NCI-H460 (cell line): ENCODE data around the gene ZNF649. TPM values are rescaled to one million over a fixed set of nuclear protein-coding genes. Genes with fewer than 3 reads are reported as not detected.
"Not testable (repeated sequence)": the region's sequence is repeated elsewhere in the genome, so short reads cannot be mapped to it uniquely, and the experiment has no call there.

ENCODE experiments used
- DNase-seq: peaks from one replicate; pipeline ENCODE4 v3.0.0-alpha.2; 2016; ENCODE audit warnings: low read depth; ENCODE audit errors: extremely low read depth
- polyA plus RNA-seq: library from polyadenylated mRNA; depleted of rRNA; stranded (reverse); fragments of >200 nt; gene quantifications from 2 replicates; pipeline ENCODE4 v1.2.3, GENCODE V29; 2014; cell fraction: nucleus; rRNA removed
- total RNA-seq: library from RNA; depleted of rRNA; stranded (reverse); fragments of >200 nt; shearing (Covaris generic); gene quantifications from 2 replicates; pipeline ENCODE4 v1.2.3, GENCODE V29; 2014; rRNA removed

Gene ZNF649
- 0.49 and 1.3 TPM in 2 replicates for total RNA-seq
- polyA plus RNA-seq: 0.33 and 3.0 TPM in 2 replicates

GRCh38 chr19:51904331-51905165, at the start of gene ZNF649:
Gene ZNF649, minus strand, starts transcription at chr19:51905017. Its CDS starts 4,910 bp downstream, at chr19:51900107.
- peak; percentile 17 for DNase-seq

DNA sequence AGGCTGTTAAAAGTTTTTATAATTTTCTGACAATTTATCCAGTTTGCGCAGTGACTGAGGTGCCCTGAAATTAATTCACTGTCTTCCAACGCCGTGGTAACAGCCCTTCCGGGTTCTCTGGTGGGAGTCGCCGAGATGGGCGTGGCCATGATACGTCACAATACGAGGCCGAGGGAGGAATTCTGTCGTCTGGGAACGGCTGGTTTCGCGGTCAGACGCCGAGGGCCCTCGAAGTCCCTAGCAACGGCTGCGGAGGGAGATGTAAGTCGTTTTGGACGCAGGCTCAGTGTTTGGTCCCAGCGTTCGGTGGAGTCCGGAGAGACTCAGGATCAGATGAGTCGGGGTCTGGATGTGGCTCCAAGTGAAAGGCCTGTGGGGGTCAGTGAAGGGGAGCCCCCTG, 44.2 kb upstream of the ZNF649 start:
- no peak for DNase-seq

- DNase-seq: no peak
Observed at GRCh38 chr19:51946602-51947001, 41.8 kb upstream of the ZNF649 start.

GRCh38 chr19:51944798-51945552, 40.2 kb upstream of the ZNF649 start:
- no peak for DNase-seq

DNA sequence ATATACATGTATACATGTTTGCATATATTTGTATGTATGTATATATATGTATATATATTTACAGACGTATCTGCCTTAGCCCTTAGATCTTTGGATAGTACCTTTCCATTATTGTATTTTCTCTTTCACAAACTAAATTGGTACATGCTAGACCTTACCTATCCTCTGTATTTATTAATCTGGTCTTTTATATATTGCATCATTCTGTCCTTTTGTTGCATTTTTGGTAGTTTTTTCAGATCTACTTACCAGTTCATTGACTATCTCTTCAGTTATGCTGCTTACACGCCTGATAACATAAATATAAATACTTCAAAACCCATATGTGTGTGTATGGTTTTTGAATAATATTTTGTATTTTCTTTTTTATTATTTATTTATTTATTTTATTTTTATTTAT, 34.1 kb upstream of the ZNF649 start:
- DNase-seq: no peak

GRCh38 chr19:51931921-51932320, 27.1 kb upstream of the ZNF649 start:
- no peak for DNase-seq

GRCh38 chr19:51927859-51928258, 23.0 kb upstream of the ZNF649 start:
- no peak for DNase-seq

GRCh38 chr19:51926784-51927741, 22.2 kb upstream of the ZNF649 start, which contains the start of gene ZNF613:
Gene ZNF613, plus strand, starts transcription at chr19:51927472. Its CDS starts 8,749 bp downstream, at chr19:51936221.
- peak; percentile 81 for DNase-seq

DNA sequence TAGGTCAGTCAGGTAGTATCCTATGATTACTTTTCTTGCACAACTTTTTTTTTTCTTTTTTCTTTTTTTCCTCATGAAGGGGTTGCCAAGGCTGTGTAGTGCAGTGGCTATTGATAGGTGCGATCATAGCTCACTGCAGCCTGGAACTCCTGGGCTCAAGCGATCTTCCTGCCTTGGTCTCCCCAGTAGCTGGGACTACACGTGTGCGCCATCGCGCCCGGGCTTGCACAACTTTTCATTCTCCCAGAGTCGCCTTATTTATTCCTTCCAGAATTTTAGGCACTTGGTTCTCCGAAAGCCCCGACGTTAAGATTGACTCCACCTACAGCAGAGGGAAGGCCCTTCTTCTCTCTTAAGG, 21.6 kb upstream of the ZNF649 start:
- DNase-seq: no peak

- DNase-seq: no peak
Observed at GRCh38 chr19:51921949-51922348, 17.1 kb upstream of the ZNF649 start.

DNA sequence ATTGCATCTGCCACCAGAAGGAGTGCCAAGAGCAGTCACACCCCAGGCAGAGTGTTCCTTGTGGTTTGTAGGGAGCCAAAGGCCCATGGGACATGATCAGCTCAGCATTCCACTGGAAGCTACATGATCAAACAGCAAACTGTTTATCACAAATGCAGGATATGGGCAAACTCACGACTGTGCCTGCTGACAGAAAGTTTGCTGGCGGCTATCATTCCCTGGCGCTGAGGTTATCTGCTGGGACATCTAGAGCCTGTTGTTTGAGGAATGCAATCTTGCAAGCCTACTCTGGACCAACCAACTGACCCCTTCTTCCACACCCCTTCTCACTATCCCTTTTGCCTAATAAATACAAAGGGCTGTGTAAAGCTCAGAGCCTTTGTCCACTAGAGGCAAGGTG, 14.8 kb upstream of the ZNF649 start:
- no peak for DNase-seq

- no peak for DNase-seq
Observed at GRCh38 chr19:51916167-51916566, 11.3 kb upstream of the ZNF649 start.

GRCh38 chr19:51915324-51915867, 10.6 kb upstream of the ZNF649 start:
- DNase-seq: no peak

GRCh38 chr19:51907981-51908380, 3.2 kb upstream of the ZNF649 start:
- DNase-seq: not testable (repeated sequence)

- not testable (repeated sequence) for DNase-seq
Observed at GRCh38 chr19:51906108-51906507, 1.3 kb upstream of the ZNF649 start.

DNA sequence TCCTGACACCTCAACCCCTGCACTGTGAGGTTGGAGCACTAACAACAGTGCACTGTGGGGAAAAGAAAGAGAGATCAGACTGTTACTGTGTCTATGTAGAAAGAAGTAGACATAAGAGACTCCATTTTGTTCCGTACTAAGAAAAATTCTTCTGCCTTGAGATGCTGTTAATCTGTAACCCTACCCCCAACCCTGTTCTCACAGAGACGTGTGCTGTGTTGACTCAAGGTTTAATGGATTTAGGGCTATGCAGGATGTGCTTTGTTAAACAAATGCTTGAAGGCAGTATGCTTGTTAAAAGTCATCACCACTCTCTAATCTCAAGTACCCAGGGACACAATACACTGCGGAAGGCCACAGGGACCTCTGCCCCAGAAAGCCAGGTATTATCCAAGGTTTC, 822 bp upstream of the ZNF649 start:
- not testable (repeated sequence) for DNase-seq

DNA sequence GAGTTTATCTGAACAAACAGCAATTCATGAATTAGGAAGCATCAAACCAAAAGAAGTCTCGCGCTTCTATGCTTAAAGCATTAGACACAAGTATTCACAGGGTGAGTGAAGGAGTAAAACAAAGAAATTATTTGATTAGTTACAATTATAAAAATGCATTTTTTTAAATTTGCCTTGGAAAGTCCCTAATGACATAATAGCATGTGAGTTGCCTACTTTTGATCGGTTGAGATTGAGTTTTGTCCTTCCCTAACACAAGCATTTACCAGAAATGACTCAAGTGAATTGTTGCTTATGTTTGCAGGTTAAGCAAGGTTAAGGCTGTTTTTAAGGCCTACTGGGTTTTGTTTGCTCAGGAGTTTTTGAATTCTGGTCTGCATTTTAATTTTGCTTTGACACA, 389 bp upstream of the ZNF649 start:
- DNase-seq: no peak

DNA sequence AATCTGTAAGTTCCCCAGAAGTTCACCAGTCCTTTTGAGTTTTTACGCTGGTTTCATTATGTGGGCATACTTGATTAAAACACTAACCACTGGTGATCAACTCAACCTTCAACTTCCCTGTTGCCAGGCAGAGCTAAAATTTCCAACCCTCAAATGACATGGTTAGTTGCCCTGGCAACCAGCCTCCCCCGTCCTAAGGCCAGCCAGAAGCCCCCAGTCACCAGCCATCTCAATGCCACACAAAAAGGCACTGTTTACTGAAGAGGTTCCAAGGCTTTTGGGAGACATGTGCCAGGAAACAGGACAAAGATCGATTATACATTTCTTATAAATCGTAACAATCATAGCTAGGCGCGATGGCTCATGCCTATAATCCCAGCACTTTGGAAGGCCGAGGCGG, 1.6 kb downstream of the ZNF649 start:
- no peak for DNase-seq

DNA sequence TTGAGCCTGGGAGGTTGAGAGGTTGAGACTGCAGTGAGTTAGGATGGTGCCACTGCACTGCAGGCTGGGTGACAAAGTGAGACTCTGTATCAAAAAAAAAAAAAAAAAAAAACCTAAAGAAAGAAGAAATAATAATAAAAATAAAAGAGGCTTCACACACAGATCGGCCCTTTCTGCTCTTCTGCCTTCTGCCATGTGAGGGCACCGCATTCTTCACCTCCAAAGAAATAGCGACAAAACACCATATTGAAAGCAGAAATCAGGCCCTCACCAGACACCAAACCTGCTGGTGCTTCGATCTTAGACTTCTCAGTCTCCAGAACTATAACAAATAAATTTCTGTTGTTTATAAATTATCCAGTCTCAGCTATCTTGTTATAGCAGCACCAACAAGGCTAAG, 3.0 kb downstream of the ZNF649 start:
- DNase-seq: no peak

GRCh38 chr19:51891193-51891747, 13.5 kb downstream of the ZNF649 start:
- no peak for DNase-seq
